Measurements from ENCODE around the gene MAP7.
"Not testable (repeated sequence)": the region's sequence is repeated elsewhere in the genome, so short reads cannot be mapped to it uniquely, and the experiment has no call there.

Gene MAP7

DNA sequence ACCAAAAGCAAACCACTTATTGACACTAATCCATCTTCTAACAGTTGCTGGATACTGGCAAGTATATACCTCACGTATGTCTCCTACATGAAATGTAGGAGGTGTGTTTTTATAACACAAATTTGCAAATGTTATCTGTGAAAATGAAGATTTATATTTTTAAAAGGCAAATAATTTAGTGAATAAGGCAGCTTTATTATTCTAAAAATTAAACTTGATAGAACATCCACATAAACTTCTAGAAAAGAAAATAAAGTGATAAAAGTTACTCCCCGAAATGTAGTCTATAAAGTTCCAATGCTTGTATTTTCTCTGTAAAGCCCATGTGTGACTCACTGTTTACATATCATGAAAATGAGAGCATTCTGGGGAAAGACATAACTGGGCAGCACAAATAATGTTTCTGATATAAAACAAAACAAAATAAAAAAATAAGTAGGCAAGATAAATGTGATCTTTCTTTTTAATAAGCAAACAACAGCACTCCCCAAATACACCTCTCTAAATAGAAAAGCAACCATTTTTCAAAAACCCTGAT is 84.4 kb downstream of the MAP7 start:
- DNase-seq, result no peak

- no peak for DNase-seq
These were observed 85.3 kb downstream of the MAP7 start for GRCh38 chr6:136464874-136465273.

- DNase-seq, result no peak
These were observed 86.1 kb downstream of the MAP7 start for GRCh38 chr6:136464148-136464547.

DNA sequence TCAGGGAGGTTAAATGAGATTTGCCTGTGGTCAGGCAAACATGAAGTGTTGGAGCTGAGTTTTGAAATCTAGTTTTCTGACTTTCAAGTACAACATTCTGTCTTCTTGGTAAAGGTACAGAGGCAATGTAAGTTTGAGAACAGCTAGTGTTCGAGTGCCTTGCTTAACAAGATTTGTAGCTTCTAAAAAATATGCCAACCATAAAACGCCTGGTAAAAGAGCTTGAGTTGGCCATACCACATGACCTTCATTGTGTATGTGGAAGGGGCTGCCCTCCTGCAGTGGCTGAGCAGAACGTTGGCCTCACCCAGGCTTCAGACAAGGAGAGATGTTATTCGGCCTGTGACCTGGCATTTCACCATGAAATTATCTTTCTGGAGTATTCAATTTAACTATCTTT is 86.5 kb downstream of the MAP7 start:
- DNase-seq, result no peak

DNA sequence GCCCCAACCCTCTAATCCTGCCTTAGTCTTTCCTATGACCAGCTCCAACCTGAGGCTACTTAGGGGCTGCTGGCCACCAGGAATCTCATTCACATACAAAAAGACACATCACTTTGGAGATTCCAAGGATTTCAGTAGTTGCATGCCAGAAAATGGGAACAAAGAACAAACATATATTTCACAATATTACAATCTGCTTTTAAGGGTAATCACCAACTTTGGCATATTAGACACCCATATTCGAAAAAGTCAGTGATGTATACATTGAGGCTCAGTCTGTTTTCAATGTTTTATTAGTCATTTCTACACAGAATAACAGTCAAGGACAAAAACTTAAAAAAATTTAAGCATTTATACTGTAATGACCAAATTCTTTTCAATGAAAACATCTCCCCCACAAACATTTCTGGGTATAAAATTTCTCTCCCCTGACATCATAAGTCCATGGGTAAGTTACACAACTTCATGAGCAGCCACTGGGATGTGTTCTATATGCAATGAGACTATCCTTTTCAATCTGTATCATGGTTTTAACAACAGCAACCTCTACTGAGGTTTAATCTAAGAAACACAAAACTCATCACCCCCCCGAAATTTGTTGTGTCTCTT is 103.5 kb downstream of the MAP7 start:
- DNase-seq, result no peak

DNA sequence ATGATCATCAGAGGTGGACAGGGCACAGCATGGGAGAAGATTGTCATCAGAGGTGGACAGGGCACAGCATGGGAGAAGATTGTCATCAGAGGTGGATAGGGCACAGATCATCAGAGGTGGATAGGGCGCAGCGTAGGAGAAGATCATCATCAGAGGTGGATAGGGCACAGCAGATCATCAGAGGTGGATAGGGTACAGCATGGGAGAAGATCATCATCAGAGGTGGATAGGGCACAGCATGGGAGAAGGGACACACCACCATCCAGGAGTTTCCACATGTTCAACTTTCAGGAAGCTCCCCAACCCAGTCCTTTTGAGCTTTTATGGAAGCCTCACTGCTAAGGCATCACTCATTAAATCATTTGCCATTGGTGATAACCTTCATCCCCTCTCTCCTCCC is 104.1 kb downstream of the MAP7 start:
- DNase-seq, result no peak

DNA sequence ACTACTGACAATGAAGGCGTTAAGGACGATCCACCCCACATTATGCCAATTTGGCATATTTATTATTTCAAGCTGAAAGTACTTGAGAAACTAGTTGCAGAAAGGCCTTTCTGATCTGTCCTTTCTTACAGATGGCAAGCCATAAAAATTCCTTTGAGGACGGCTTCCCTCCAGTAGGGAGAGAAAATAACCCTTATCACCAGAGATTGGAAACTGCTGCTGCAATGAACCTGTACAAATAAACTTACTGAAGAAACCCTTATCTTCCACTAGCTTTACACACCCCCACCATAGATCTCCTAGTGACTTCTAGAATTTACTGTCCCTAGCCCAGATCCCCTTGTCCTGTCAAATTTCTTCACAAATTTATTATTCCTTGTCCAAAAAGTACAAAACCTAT is 105.2 kb downstream of the MAP7 start:
- DNase-seq, result no peak

DNA sequence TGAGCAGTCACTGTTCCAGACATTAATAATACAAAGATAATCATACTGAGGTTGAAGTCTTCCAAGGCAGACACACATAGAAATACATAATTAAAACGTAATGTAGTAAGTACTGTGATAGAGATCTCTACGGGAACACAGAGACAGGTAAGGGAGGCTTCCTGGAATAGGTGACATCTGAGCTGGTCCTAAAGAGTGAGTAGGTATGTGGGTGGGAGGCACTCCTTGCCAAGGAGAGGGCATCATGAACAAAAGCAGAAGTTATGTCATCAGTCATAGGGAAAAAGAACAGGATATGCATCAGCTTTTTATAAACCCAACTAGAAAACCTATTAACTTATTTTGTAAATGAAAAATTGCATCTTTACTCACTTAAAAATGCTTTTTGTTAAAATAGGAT is 110.0 kb downstream of the MAP7 start:
- DNase-seq, result no peak

- no peak for DNase-seq
These were observed 110.6 kb downstream of the MAP7 start for GRCh38 chr6:136439514-136440190.

GRCh38 chr6:136438441-136438840 is 111.8 kb downstream of the MAP7 start:
- no peak for DNase-seq

GRCh38 chr6:136437246-136437645 is 113.0 kb downstream of the MAP7 start:
- no peak for DNase-seq

GRCh38 chr6:136435101-136435500 is 115.1 kb downstream of the MAP7 start:
- DNase-seq, result no peak

DNA sequence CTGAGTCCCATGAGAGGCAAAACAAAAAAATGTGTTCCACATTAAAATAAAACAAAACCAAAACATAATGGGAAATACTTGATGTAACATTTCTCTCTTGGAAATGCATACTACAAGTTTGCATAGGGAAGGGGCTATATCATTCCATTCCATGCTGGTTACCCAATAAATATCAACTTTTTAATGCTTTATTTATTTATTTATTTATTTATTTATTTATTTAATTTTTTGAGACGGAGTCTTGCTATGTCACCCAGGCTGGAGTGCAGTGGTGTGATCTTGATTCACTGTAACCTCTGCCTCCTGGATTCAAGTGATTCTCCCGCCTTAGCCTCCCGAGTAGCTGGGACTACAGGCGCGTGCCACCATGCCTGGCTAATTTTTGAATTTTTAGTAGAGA is 118.9 kb downstream of the MAP7 start:
- not testable (repeated sequence) for DNase-seq

DNA sequence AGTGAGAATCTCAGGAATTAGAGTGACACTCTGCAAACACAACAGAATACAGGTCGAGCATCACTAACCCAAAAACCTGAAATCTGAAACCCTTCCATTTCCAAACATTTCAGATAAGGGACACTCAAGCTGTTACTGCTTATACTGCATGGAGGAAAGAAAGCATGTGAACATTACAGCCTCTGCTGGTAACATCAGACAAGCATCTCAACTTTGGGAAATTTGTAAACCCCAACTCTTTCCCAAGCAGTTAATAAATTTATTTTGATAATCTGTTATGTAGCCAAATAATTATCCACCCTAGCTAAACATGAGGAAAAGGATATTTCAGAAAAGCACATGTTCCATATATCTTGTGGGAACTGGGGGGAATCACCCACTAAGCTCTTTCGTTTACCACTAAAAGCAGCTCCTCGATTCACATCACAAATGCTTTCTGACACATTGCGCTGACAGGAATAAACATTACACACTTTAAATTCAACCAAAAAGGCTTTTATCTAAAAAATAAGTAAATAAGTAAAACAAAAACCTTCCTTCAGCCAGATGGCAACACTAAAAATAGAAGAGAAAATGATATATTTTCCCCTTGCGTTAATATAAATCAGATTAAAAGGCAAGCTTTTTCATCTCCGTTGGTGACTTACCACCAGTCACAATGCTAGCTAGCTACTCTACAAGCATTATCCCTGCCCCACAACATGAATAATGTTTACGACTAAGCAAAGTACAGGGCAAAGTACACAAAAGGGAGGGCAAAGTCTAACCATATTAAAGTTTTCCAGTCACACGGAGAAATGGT is 120.8 kb downstream of the MAP7 start:
- DNase-seq, result no peak

DNA sequence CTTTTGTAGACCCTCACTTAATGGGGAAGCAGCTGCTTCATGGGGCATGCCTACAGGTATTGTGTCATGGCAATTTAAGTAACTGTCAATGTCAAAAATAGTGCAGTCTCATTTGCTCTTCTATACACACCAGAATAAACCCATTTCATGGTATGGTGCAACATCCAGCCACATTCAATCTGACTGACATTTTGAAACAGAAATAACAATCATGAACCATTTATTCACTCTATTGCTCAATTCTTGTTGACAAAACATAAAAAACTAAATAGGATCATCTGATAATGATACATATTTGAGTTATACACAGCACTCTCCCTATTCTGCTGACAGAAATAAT is 122.9 kb downstream of the MAP7 start:
- DNase-seq, result no peak

DNA sequence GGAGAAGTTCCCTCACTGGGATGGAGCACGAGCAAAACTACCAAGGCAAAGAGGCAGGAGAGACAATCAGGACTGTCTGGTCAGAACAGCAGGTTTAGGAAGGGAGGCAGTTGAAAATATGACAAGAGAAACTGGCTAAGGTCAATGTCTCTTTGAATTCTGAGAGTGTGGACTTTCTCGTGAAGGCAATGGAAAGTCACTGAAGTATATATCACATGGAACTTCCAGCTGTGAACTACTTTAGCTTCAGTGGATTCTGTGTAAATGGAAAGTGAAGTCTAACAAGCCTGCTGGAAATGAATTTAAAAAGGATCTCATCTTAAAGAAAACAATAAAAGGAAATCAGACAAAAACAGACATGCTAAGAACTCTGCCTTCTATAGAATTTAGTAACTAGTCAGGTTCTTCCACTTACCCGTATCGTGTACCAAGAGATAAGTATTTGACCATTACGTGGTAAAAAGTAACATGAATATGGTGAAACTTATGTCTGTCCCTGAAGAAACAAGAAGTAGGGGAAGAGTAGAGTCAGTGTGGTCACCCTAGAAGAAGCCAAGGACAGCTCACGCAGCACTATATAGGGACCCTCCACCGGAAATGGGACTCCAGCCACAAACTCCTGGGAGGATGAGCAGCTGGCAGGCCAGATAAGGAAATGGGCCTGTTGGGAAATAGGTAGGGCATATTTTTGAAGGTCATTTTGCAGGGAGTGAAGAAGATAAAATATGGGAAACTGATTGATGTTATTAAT is 123.4 kb downstream of the MAP7 start:
- DNase-seq, result no peak

DNA sequence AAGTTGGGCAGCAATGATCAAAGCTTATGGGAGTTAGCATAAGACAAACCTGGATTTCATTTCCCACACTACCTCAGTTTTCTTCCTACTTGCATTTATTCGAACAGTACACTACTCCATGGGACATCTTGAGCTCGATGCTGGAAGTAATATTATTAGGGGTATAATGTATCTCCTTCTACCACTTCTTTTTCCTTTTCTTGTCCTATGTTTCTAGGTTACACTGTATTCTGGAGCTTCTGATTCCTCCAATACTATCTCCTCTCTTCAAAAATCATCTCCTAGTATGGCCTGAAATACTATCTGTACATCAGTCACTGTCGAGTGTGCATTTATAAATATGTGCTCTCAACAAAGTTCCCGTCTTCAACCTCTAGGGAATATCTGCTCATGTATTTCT is 124.4 kb downstream of the MAP7 start:
- no peak for DNase-seq

- DNase-seq, result no peak
These were observed 125.3 kb downstream of the MAP7 start for GRCh38 chr6:136424901-136425300.

DNA sequence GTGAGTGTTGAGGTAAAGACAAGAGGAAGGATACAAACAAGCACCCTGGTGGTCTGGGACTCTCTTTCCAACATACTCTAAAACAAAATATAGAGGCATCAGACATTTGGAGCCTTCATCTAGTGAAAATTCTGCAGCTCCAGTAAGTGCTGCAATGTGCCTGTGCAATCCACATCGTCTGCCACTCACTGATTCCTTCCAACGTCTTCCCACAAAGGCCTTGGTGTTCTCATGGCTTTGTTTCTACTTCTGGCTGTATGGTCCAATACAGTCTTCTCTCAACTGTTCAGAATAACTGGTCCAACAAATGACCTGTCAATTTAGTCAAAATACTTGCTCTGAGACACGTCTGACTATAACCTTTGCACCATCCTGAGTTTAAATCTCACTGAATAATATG is 125.8 kb downstream of the MAP7 start:
- DNase-seq, result no peak

DNA sequence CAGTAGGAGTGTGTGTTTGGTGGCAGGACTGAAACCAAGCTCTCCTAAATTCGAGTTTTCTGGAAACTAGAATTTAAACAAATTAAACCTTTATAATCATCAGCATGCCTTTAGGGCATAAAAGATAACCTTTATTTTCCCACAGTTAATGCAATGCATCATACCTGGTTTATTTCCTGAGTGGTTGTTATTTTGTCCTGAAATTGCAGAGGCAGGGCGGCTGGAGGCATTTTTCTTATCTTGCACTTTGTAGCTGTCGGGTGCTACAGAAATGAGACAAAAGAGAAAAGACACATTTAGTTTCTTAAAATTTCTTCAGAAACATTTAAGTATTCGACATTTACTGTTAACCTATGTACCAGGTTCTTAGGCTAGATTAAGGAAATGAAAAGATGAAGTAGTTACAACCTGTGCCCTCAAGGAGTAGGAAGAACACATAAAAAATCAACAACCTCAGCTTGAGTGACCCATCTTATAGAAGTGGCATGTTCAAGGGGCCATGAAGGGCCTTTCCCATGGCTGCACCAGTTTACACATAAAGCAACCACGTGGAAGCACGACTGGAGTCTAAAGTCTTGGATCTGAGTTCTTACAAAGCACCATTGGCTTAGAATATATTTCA is 128.6 kb downstream of the MAP7 start:
- DNase-seq, result no peak

- DNase-seq, result no peak
These were observed 129.4 kb downstream of the MAP7 start for GRCh38 chr6:136420853-136421252.

- DNase-seq, result no peak
These were observed 134.7 kb downstream of the MAP7 start for GRCh38 chr6:136415351-136416007.

Measured in KG1 (cell line).